EH (cell line): ENCODE results near the gene ACADM.
A peak's percentile ranks its signal among the peaks of the same experiment; 100 is the strongest.
"Not testable (repeated sequence)": the region's sequence is repeated elsewhere in the genome, so short reads cannot be mapped to it uniquely, and the experiment has no call there.

Experiments used
- DNase-seq: peaks from one replicate; pipeline ENCODE4 v3.0.0-alpha.2; 2015; ENCODE audit warnings: low read depth

Gene ACADM

DNA sequence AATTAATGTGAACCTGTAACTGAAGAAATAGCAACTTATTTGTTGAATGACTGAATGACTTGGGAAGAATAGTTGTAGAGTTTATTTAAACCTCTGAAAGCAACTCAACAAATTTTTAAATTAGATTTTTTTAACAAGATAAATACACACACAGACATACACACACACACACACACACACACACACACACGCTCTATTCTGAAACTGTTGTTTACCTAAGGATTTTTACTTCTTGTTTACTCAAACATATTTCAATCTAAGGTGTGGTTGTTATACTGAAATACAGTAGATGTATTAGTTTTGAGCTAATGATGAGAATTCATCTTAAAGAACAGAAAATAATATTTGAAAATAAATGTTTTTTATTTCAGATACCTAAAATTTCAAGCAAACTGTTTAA is 11.5 kb downstream of the ACADM start:
- no peak for DNase-seq

- peak; percentile 16 for DNase-seq
Measured at GRCh38 chr1:75742047-75742625, 17.6 kb downstream of the ACADM start.

DNA sequence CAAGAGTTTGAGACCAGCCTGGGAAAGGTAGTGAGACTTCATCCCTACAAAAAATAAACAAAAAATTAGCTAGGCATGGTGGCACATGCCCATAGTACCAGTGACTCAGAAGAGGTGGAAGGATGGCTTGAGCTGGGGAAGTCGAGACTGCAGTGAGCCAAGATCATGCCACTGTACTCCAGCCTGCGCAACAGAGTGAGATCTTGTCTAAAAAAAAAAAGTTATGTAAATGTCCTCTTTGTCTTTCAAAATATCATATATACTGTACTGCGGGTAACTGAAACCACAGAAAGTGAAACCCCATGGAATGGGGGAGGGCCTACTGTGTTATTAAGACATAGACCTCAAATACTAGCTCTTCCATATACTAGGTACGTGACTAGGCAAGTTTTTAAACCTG is 20.8 kb downstream of the ACADM start:
- no peak for DNase-seq

GRCh38 chr1:75757210-75757609 is 32.7 kb downstream of the ACADM start:
- DNase-seq: not testable (repeated sequence)

DNA sequence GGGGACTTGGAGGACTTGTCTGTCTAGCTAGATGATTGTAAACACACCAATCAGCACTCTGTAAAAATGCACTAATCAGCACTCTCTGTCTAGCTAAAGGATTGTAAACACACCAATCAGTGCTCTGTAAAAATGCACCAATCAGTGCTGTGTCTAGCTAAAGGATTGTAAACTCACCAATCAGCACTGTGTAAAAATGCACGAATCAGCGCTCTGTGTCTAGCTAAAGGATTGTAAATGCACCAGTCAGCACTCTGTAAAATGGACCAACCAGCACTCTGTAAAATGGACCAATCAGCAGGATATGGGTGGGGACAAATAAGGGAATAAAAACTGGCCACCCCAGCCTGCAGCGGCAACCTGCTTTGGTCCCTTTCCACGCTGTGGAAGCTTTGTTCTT is 34.0 kb downstream of the ACADM start:
- DNase-seq: not testable (repeated sequence)

- no peak for DNase-seq
Measured at GRCh38 chr1:75764057-75764655, 39.6 kb downstream of the ACADM start.

GRCh38 chr1:75765697-75766355 is 41.3 kb downstream of the ACADM start:
- DNase-seq: peak; percentile 90

DNA sequence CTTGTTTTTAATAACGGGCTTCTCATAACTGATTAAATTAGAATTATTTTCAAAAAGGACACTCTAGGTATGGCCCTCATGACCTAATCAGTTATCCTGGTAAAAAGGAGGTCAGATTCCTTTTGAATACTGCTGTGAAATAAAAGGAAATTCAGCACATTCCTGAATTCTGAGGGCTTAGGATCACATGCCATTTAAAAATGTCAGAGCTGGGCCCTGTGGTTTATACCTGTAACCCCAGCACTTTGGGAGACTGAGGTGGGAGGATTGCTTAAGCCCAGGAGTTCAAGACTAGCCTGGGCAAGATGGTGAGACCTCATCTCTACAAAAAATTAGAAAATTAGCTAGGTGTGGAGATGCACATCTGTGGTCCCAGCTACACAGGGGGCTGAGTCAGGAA is 43.5 kb downstream of the ACADM start:
- peak; percentile 43 for DNase-seq

DNA sequence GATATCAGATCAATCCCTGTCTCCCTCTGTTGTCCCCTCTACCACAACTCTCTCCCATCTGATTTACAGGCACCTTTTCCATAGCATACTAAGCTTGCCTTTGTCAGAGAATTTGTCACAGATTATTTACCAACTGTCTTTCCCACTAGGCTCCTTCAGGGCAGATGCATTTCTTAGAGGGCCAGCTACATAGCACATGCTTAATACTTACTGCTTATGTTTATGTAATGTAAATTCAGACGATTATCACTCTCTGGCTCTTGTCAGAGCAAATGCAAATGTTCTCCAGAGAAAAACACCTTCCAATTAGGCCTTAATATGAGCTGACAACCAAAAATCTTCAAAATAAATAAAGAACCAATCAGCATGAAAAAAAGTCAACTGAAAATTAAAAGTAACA is 46.3 kb downstream of the ACADM start:
- DNase-seq: no peak

GRCh38 chr1:75771978-75772377 is 47.5 kb downstream of the ACADM start:
- no peak for DNase-seq

- not testable (repeated sequence) for DNase-seq
Measured at GRCh38 chr1:75777812-75778211, 53.3 kb downstream of the ACADM start.

DNA sequence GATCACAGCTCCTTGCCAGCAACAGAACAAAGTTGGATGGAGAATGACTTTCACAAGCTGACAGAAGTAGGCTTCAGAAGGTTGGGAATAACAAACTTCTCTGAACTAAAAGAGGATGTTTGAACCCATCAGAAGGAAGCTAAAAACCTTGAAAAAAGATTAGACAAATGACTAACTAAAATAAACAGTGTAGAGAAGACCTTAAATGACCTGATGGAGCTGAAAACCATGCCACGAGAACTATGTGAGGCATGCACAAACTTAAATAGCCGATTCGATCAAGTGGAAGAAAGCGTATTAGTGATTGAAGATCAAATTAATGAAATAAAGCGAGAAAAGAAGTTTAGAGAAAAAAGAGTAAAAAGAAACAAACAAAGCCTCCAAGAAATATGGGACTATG is 54.2 kb downstream of the ACADM start:
- DNase-seq: peak; percentile 22

- not testable (repeated sequence) for DNase-seq
Measured at GRCh38 chr1:75780183-75780582, 55.7 kb downstream of the ACADM start.

GRCh38 chr1:75783920-75784319 is 59.4 kb downstream of the ACADM start:
- not testable (repeated sequence) for DNase-seq

DNA sequence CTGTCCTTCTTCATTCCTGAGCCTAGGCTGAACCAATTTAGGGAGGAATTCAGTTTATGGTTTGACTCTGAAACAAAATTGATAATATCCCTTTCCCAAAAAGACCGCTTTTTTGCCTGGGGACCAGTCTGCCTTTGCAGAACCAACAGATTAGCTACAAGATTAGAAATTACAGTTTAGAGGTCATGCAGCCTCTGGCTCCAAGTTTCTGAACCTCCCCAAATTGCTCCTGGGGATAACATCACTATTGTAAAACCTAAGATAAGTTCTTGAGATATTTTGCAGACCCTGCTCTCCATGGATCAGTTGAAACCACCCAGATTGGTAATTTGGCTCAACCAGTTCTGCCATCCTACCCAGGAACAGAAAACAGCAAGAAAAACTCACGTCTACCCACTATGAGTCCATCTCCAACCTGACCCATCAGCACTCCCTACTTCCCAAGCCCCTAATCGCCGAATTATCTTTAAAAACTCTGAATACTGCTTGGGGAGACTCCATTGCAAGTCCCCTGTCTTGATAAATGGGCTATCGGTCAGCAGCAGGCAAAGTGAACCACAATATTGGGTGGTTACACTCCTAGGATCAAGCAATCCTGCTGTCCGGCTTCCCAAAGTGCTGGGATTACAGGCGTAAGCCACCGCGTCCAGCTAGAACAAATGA is 60.9 kb downstream of the ACADM start:
- no peak for DNase-seq

- peak; percentile 95 for DNase-seq
Measured at GRCh38 chr1:75785983-75786853, 61.7 kb downstream of the ACADM start, which contains the start of gene RABGGTB. RABGGTB (plus strand) TSS chr1:75786256; CDS start chr1:75786272, 16 bp downstream.

DNA sequence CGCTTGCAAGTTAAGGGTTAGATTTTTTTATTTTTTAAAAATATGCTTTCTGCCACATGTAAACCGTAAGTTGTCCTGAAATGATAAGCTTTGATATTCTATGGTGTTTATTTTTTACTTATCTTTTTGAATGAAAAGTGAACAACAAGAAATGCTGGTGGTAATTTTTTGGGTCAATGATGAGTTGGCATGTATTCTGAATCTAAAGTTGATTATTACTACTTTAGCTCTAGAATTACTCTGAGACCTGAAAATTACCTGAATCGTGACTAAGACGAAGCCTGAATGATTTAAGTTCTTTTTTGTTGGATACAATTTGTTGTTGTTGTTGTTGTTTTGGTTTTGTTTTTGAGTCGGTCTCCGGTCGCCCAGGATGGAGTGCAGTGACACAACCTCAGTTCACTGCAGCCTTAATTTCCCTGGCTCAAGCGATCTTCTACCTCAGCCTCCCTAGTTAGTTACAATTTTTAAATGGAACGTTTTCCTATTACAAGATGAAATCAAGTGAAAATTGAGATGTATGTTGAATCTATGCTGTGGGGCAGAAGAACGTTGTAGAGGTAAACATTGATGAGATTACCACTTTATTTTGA is 62.5 kb downstream of the ACADM start:
- DNase-seq: no peak

DNA sequence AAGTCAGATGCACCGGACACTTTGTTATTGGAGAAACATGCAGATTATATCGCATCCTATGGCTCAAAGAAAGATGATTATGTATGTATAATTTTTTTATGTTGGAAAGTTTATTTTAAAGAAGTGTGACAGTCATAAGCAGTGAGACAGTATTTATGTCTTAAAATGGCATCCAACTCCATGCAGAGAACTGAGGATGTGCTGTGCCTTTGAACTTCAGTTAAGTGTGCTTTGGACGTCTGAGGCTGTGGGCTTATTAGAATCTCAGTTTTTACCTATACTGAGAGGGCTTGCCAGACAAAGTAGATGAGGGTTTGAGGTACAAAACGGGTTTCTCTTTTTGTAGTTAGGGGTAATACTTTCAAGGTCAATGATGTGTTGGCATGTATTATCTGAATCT is 63.0 kb downstream of the ACADM start:
- DNase-seq: no peak

DNA sequence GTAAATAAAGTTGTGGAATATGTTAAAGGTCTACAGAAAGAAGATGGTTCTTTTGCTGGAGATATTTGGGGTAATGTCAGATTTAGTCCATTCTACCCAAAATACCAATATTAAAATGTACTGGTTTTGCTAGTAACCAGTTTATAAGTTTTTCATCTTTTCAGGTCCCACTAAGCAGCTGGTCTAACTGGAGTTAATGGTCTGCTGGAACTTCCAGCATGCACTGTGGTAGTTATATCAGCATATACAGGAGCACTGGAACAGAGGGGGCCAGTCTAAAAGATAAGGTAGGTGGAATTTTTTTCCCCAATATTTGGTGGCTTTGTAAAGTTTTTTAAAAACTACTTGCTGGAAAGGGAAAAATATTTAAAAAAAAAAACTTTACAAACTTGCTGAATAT is 65.5 kb downstream of the ACADM start:
- DNase-seq: no peak

DNA sequence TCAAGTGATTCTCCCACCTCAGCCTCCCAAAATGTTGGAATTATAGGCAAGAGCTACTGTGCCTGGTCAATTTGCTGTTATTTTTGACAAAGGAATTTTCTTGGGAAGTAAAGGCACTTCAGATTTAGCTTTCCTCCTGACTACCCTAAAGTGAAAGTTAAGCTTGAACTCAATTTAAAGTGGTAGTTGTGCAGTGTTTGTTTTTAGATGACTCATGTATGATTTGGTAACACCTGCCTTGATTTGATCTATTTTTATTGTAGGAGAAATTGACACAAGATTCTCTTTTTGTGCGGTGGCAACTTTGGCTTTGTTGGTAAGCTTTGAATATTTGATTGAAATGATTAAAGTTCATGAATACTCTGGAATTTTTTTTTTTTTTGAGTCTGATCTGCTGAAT is 66.5 kb downstream of the ACADM start:
- peak; percentile 34 for DNase-seq

GRCh38 chr1:75792091-75792490 is 67.6 kb downstream of the ACADM start:
- DNase-seq: no peak

DNA sequence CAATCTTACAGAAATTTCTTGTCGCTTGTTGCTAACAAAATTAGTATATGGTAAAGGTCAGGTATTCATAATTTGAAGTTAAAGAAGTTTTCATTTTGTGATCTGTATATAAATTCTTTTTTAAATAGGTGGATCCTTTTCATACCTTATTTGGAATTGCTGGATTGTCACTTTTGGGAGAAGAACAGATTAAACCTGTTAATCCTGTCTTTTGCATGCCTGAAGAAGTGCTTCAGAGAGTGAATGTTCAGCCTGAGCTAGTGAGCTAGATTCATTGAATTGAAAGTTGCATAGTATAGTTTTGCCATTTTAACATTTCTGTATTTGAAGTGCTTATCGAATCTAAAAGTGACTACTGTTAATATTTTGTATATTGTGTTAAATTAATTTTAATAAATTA is 69.9 kb downstream of the ACADM start:
- DNase-seq: no peak
